ENCODE measurements around the gene FGD5.

DNA sequence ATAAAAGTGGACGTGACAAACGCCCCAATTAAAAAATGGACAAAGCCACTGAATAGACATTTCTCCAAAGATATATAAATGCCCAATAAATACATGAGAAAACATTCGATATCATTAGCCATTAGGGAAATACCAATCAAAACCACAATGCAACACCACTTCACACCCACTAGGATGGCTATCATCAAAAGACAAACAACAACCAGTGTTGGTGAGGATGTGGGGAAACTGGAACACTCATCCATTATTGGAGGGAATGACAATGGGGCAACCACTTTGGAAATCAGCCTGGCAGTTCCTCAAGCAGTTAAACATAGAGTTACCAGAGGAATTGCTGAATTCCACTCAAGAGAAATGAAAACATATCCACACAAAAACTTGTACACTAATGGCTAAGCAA is 32.4 kb upstream of the FGD5 start:
- TF ChIP-seq GATA3 (IDR thresholded peaks at IDR 0.05; ENCODE audit: low read depth, low read length) (no peak), GATA2 (IDR thresholded peaks at IDR 0.05; ENCODE audit: low read depth, low read length) (no peak)
